22Rv1 (cell line): Measurements from ENCODE around the gene UGT1A6.

Source experiments
- ZFX ChIP-seq: fragments of 450-650 bp; IDR thresholded peaks from 2 replicates; pipeline ENCODE4 v1.6.1; 2017; ENCODE audit warnings: antibody characterized with exemption, borderline replicate concordance
- TF ChIP-seq, protein P1 (sequence below): fragments of 450-650 bp; IDR thresholded peaks from 2 replicates; pipeline ENCODE4 v1.5.1; 2017; ENCODE audit warnings: mild to moderate bottlenecking

DNA sequence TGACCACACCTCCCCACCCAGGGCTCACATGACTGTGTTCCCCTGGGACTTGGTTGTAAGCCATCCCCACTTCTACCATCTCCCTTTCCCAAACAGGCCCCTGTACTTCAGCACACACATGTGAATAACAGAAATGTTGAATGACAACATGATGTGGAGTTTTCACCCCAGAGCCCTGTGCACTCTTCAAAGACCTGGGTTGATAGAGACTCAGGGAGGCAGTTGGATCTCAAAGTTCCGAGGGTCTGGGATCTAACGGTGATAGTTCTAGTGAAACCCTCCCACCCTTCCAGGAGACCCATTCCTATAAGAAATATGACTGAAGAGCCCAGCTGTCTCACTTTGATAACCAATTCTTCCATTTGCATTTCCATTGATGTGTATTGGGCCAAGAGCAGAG lies 85.3 kb downstream of the UGT1A6 start, which contains the start of gene MROH2A:
- TF ChIP-seq, protein P1, sequence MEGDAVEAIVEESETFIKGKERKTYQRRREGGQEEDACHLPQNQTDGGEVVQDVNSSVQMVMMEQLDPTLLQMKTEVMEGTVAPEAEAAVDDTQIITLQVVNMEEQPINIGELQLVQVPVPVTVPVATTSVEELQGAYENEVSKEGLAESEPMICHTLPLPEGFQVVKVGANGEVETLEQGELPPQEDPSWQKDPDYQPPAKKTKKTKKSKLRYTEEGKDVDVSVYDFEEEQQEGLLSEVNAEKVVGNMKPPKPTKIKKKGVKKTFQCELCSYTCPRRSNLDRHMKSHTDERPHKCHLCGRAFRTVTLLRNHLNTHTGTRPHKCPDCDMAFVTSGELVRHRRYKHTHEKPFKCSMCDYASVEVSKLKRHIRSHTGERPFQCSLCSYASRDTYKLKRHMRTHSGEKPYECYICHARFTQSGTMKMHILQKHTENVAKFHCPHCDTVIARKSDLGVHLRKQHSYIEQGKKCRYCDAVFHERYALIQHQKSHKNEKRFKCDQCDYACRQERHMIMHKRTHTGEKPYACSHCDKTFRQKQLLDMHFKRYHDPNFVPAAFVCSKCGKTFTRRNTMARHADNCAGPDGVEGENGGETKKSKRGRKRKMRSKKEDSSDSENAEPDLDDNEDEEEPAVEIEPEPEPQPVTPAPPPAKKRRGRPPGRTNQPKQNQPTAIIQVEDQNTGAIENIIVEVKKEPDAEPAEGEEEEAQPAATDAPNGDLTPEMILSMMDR, result no peak
- TF ChIP-seq ZFX, result no peak
